Thoracic aorta endothelial cell (primary cell): ENCODE data around the gene CASP10. TPM values are rescaled to one million over a fixed set of nuclear protein-coding genes. Genes with fewer than 3 reads are reported as not detected.

Source experiments
- small RNA-seq: library from RNA; depleted of rRNA; stranded (forward); fragments of <200 nt; gene quantifications from one replicate; pipeline ENCODE3, GENCODE V24; 2012
- total RNA-seq: library from RNA; depleted of rRNA; stranded (reverse); fragments of >200 nt; gene quantifications from 2 replicates; pipeline ENCODE4 v1.2.3, GENCODE V29; 2012

The CASP10 gene
- 38.4 and 53.3 TPM in 2 replicates for total RNA-seq

DNA sequence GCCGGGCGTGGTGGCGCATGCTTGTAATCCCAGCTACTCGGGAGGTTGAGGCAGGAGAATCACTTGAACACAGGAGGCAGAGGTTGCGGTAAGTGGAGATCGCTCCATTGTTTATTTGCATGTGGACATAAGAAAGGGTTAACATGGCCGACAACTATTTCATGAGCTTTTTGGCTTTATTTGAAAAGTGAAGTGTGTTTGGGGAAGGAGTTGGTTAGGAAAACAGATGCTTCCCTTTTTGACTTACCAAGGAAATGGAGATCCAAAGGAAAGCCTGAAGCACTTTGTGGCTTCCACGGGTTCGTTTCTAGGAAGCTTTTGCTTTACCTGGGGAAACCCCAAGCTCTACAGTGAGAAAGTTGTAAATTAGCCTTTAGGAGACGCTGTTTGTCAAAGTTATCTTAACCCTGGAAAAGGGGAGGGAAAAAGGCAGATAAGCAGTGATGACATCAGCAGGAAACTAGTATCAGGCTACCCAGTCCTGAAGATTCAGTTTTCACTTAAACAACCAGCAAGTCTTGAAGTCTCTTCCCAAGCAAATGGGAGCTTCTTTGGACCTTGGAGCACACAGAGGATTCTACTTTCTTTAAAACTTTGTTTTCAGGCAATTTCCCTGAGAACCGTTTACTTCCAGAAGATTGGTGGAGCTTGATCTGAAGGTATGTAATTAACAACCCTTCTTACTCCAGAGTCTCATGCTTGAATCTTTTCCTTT is at the start of gene CASP10:
TSS of gene CASP10 (plus strand) at position 492 of the 715 bp plus-strand sequence. CDS start 2,637 bp downstream, outside the sequence.

DNA sequence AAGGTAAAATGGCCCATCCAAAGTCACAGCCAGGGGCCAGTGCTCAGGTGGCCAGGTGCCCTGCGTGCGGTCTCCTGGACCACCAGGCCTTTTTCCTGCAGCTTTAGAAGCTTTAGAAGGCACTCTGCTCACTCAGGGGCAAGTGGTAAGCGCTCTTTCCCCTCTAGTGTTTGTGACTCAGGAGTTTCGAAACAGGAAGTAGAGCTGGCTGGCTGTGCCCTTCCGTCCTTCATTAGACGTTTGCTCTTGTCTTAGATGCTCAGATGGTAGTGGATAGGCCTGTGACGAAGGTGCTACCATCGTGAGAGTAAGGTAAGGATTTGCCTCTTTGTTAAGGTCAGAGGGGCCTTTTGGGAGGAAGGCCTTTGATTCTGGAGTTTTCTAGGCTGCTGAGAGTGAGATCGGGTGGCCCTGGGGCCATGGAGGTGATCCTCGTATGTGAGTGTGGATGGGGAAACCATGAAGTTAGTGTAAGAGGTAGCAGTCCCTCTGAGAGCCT is 77.4 kb downstream of the CASP10 start, which contains the start of gene CASP8:
TSS of gene CASP8 (plus strand) at position 235 of the 499 bp plus-strand sequence. CDS start 5,951 bp downstream, outside the sequence.

Small RNAs within 50 kb of the gene (small RNA-seq; reads per million reads assigned to genes)
- gene AC007283.2, result not detected
- 1.8 reads per million, percentile 44 among the genes with 10 or more reads in this experiment for gene MTND4LP13
- not detected for gene RNU7-45P

Other genes starting within 250 kb of the CASP10 start
- gene ORC2, start 219.5 kb upstream of the CASP10 start, total RNA-seq, result 29.9 and 36.4 TPM in 2 replicates
- 26.3 and 31.5 TPM in 2 replicates for gene HYCC2, start 111.5 kb upstream of the CASP10 start, total RNA-seq
- gene NDUFB3, start 111.1 kb upstream of the CASP10 start, total RNA-seq, result 81.8 and 94.8 TPM in 2 replicates
- 385 and 532 TPM in 2 replicates for gene CFLAR, start 67.0 kb upstream of the CASP10 start, total RNA-seq
- 16.2 and 17.2 TPM in 2 replicates for gene CASP8, start 77.4 kb downstream of the CASP10 start, total RNA-seq
- 0.93 and 2.3 TPM in 2 replicates for gene FLACC1, start 174.2 kb downstream of the CASP10 start, total RNA-seq